ENCODE data around the gene RFC3. TPM values are rescaled to one million over a fixed set of nuclear protein-coding genes. Genes with fewer than 3 reads are reported as not detected.
A peak's percentile ranks its signal among the peaks of the same experiment; 100 is the strongest.

RFC3 gene
- total and polyA plus RNA-seq, 2 donors (not counting 1 experiment from before 2014, with no cell fraction given): 3.1 to 13.4 TPM

GRCh38 chr13:33872005-33872351 is 54.0 kb downstream of the RFC3 start:
- peak in 1 of 2 donors; percentile 10 for DNase-seq (ENCODE audit: low read depth in 2 of 2)
- H3K4me1 ChIP-seq (ENCODE audit: control insufficient read depth, extremely low read depth, insufficient read depth, low read length): no peaks in the 10 kb centered on the region
- H4K20me1 ChIP-seq (ENCODE audit: control insufficient read depth, extremely low read depth, insufficient read depth, low read length): no peaks in the 10 kb centered on the region
- H3K4me2 ChIP-seq (ENCODE audit: extremely low read depth, insufficient read depth, low read length): no peak overlapping the region
- no peak for TF ChIP-seq EZH2 (IDR thresholded peaks at IDR 0.05; ENCODE audit: low read length, missing control alignments)
- TF ChIP-seq CTCF (conservative IDR thresholded peaks at IDR 0.05 in 1 of 2, IDR thresholded peaks at IDR 0.05 in 1 of 2; ENCODE audit: low read depth in 1 of 2, low read length in 2 of 2): no peak
- no peaks in the 10 kb centered on the region for H3K9me3 ChIP-seq (ENCODE audit: control insufficient read depth, insufficient read depth, low read depth, low read length)
- H3K9ac ChIP-seq (ENCODE audit: insufficient read depth, low read length): no peak overlapping the region
- no peaks in the 10 kb centered on the region for H3K36me3 ChIP-seq (ENCODE audit: control insufficient read depth, insufficient read depth, low read length)
- H3K27me3 ChIP-seq (ENCODE audit: control insufficient read depth, insufficient read depth, low read length): no peaks in the 10 kb centered on the region
- H3K79me2 ChIP-seq (ENCODE audit: control insufficient read depth, insufficient read depth, low read length): no peaks in the 10 kb centered on the region
- no peak overlapping the region for H3K4me3 ChIP-seq (replicated peaks in 1 of 4; ENCODE audit: control extremely low read depth in 1 of 4, insufficient read depth in 1 of 4, low read depth in 3 of 4, low read length in 4 of 4)
- H3K27ac ChIP-seq (ENCODE audit: insufficient read depth, low read length): no peak overlapping the region
- no peak overlapping the region for H2AFZ ChIP-seq (ENCODE audit: low read length)

DNA sequence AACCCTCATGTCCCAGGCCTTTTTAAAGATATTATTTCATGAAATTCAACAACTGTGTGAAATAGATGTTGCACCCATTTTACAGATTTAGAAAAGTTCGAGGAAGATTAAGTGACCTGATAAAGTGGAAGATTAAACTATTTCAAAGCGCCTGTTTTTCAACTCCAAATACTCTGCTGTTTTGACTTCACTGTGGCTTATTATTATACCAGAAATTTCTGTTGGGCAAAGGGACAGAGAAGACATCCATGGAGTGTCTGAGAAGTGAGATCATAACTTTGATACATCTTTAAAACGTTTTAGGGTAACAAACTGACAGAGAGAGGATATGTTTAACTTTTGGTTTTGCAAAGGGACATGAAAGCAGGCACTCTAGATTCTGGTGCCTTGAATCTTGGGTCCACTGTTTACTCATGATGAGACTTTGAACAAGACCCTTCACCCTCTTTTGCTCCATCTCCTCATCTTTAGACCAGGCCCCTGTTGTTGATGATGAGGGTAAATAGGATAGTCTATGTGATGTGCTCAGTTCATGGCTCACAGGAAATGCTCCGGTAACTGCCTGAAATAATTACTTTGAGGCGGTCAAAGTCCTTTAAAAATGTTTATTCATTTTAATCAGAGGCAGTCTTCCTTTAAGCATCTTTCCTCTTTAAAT is 55.4 kb downstream of the RFC3 start:
- Histone ChIP-seq H3K4me2 (ENCODE audit: extremely low read depth, insufficient read depth, low read length) (no peak overlapping the region), H3K4me1 (ENCODE audit: control insufficient read depth, extremely low read depth, insufficient read depth, low read length) (no peaks in the 10 kb centered on the region), H2AFZ (ENCODE audit: low read length) (no peak overlapping the region), H3K27ac (ENCODE audit: insufficient read depth, low read length) (no peak overlapping the region), H3K9me3 (ENCODE audit: control insufficient read depth, insufficient read depth, low read depth, low read length) (no peaks in the 10 kb centered on the region), H3K36me3 (ENCODE audit: control insufficient read depth, insufficient read depth, low read length) (no peaks in the 10 kb centered on the region), H4K20me1 (ENCODE audit: control insufficient read depth, extremely low read depth, insufficient read depth, low read length) (no peaks in the 10 kb centered on the region), H3K27me3 (ENCODE audit: control insufficient read depth, insufficient read depth, low read length) (no peaks in the 10 kb centered on the region), H3K9ac (ENCODE audit: insufficient read depth, low read length) (no peak overlapping the region), H3K79me2 (ENCODE audit: control insufficient read depth, insufficient read depth, low read length) (no peaks in the 10 kb centered on the region), H3K4me3 (replicated peaks in 1 of 4; ENCODE audit: control extremely low read depth in 1 of 4, insufficient read depth in 1 of 4, low read depth in 3 of 4, low read length in 4 of 4) (no peak overlapping the region)
- no peak for TF ChIP-seq CTCF (conservative IDR thresholded peaks at IDR 0.05 in 1 of 2, IDR thresholded peaks at IDR 0.05 in 1 of 2; ENCODE audit: low read depth in 1 of 2, low read length in 2 of 2)
- no peak for TF ChIP-seq EZH2 (IDR thresholded peaks at IDR 0.05; ENCODE audit: low read length, missing control alignments)
- DNase-seq (ENCODE audit: low read depth in 2 of 2): no peak

DNA sequence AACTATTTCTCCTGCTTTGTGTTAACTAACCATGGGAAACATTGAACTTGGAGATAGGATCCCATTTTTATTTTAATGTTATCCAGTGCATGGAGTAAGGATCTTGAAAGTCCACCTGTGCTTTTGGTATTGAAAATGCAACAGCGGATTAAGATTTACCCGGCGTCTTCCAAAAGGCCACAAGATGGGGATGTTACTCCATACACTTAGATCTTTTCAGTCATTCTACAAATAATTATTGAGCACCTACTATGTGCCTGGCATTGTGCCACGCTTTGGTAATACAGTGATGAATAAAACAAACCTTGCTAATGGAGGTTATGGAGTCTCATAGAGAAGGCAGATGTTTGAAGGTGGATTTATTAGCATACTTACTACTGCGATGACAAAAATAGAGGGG is 56.9 kb downstream of the RFC3 start:
- H3K9me3 ChIP-seq (ENCODE audit: control insufficient read depth, insufficient read depth, low read depth, low read length): no peaks in the 10 kb centered on the region
- H4K20me1 ChIP-seq (ENCODE audit: control insufficient read depth, extremely low read depth, insufficient read depth, low read length): no peaks in the 10 kb centered on the region
- no peak overlapping the region for H3K4me3 ChIP-seq (replicated peaks in 1 of 4; ENCODE audit: control extremely low read depth in 1 of 4, insufficient read depth in 1 of 4, low read depth in 3 of 4, low read length in 4 of 4)
- H2AFZ ChIP-seq (ENCODE audit: low read length): no peak overlapping the region
- H3K4me2 ChIP-seq (ENCODE audit: extremely low read depth, insufficient read depth, low read length): no peak overlapping the region
- TF ChIP-seq EZH2 (IDR thresholded peaks at IDR 0.05; ENCODE audit: low read length, missing control alignments) (no peak), CTCF (conservative IDR thresholded peaks at IDR 0.05 in 1 of 2, IDR thresholded peaks at IDR 0.05 in 1 of 2; ENCODE audit: low read depth in 1 of 2, low read length in 2 of 2) (peak in 1 of 2 donors; percentile 10)
- H3K79me2 ChIP-seq (ENCODE audit: control insufficient read depth, insufficient read depth, low read length): no peaks in the 10 kb centered on the region
- H3K27me3 ChIP-seq (ENCODE audit: control insufficient read depth, insufficient read depth, low read length): no peaks in the 10 kb centered on the region
- H3K9ac ChIP-seq (ENCODE audit: insufficient read depth, low read length): no peak overlapping the region
- H3K4me1 ChIP-seq (ENCODE audit: control insufficient read depth, extremely low read depth, insufficient read depth, low read length): no peaks in the 10 kb centered on the region
- no peak overlapping the region for H3K27ac ChIP-seq (ENCODE audit: insufficient read depth, low read length)
- peak in 1 of 2 donors; percentile 2 for DNase-seq (ENCODE audit: low read depth in 2 of 2)
- no peaks in the 10 kb centered on the region for H3K36me3 ChIP-seq (ENCODE audit: control insufficient read depth, insufficient read depth, low read length)

Data from fibroblast of lung (primary cell).